HG03469 (cell line): ENCODE results near the gene POU4F3.

Experiments used
- ATAC-seq: cut with Tn5 transposase; IDR thresholded peaks from one replicate; pipeline ENCODE4 v1.9.1; 2021; ENCODE audit warnings: mild to moderate bottlenecking, moderate library complexity, moderate number of reproducible peaks; ENCODE audit not compliant: unreplicated experiment

POU4F3 gene

GRCh38 chr5:146339715-146340259 is 1.1 kb downstream of the POU4F3 start:
- no peak for ATAC-seq

DNA sequence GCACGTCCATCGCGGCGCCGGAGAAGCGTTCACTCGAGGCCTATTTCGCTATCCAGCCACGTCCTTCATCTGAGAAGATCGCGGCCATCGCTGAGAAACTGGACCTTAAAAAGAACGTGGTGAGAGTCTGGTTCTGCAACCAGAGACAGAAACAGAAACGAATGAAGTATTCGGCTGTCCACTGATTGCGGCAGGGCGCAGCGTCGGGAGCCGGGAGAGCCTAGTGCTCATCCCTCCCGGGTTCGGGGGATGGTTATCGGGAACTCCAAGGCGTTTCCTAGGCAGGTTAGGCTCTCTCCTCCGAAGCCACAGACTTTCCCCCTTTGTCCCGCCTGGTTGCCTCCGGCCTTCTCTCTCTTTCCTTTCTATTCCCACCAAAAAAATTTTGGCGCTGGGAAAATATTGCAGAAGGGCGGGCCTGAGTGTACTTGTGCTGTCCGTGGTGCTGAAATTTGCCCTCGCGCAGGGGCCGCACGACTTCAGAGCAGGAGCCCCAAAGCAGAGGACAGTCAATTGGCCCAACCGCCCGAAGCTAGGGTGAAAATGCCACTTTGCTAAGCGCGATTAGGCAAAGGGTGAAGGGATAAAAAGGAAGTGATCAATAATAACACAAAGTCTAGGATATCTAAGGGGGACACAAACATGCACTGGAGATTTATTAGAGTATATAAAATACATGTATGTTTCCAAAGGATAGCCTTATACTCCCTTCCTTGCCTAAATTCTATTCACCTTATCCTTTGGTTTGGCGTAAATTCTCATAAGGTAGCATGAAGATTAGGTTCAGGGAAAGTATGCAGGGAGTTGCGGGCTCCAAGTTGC is 1.8 kb downstream of the POU4F3 start:
- no peak for ATAC-seq

GRCh38 chr5:146341854-146342253 is 3.2 kb downstream of the POU4F3 start:
- no peak for ATAC-seq

DNA sequence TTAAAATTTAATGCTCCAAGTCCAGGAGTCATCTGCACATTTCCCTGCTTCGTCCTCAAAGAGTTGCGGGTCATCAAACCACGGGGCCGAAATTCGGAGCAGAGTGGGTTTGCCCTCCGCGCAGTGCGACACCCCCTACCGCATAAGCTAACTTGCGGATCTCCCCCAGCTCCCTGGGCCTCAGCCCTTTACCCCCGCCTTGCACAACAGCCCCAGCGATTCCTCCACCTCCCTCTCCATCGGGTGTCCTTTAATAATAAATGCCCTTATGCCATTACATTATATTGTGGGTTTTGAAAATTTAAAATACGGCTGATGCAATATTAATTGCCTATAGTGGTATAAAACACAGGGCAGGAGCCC is 3.9 kb downstream of the POU4F3 start:
- no peak for ATAC-seq

DNA sequence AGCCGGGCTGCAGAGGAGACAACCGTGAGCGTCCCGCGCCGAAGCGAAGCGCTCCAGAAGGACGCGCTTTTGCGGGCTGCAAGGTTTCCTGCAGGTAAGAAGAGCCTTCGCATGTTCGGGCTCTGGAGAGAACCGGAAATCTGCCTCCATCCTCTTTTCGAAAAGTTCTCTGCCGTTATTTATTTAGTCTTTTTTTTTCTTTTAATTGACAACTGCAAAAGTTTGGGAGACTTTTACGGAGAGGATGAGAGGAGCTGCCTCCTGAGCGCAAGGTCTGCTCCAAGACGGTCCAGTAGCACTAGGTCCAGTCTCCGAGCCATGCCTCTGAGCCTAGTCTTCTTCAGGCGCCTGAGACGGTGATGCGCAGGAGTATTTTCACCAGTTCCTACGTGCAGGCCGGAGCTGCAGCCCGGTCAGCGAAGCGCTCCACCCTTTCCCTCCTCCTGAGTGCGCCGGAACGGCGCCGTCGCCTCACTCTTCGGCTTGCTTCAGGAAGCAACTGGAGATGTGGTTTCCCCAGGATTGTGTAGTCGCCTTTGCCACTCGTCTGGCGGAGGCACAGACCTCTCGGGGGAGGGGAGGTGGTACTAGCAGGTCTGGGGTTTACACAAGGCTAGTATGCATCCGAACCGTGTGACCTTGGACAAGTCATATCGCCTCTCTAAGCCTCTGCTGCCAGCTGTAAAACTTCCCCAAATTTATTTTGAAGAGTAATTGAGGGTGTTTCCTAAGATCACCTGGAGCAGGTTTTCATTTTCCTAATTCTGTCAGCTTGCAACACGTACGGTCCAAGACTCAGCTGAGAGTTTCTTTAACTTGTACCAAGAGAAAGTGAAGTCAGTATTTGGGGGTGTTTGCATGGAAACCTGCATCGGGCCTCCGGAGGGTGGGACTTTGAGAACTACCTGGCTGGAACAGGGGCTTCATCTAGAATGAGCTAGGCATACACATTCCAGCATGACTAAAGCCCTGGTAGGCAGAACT is 4.5 kb downstream of the POU4F3 start:
- no peak for ATAC-seq

DNA sequence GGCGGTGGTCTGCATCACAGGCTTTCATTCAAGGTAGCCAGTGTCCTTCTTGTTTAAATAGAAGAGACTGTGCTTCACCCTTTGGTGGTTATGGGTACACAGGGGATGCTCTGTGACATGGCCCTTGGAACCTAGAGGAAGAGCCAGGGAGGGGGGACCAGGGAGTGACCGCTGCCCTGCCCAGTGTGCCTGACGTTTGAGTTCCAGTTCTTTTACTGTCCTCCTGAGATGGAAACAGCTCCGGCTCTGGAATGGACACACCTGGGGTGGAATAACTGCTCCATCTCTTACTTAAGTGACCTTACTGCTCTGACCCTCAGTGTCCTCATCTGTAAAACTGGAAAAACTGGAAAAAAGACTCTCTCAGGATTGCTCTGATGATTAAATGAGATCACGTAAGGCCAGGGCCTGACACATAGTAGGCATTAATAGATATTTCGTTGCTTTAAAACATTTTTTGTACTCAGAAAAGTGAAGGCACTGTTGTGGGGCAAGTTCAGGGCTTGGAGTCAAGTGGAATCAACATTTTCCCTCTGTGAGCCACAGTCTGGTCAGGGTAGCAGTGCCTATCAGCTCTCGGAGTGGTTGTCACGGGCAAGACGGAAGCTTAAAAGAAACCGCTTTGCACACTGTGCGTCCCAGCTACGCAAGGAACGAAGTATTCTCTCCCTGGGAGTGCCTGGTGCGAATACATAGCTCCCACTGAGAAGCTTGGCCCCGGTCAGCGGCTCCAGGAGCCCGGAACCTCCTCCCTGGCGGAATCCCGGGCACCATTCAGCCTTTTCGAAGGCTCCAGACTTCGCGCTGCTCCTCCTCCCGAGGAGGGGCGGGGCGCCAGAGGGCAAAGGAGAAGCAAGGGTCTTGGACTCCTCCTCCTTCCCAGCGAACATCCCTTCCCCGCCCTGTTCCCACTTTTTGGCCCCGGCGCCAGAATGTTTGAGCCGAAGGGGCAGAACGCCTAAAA is 5.8 kb downstream of the POU4F3 start:
- no peak for ATAC-seq

GRCh38 chr5:146345240-146345577 is 6.6 kb downstream of the POU4F3 start:
- no peak for ATAC-seq

DNA sequence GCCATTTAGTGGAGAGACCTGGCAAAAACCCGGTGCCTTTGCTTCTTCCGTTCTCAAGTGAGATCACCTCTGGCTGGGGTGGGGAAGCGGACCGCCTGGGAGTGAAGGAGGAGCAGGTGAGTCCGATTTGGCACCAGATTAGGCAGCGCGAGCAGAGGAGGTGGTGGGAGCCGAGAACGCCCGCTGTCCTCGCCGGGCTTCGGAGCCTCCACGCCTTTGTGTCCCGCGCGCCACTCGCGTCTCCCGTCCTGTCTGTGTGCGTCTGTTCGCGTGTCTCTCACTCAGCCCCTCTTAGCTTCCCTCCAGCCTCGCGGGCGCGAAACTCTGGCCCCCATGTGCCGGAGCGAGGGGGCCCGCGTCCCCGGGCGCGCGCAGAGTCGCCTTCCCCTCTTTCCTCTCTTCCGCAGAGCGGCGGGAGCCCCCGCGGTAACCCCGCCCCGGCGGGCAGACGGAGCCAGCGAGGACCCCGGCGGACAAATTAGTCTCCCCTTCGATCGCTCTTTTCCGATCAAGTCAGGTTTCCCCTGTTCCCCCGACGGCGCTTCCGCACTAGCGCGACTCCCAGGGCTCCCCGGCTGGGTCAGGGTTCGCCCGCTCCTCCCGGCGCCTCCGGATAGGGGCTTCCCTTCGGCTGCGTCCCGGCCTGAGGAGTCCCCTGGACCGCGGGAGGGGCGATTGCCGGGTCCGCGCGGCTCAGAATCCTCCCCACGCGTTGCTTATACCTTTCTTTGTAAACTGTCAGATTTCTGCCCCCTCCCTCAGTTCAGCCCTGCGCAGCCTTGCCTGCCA is 7.1 kb downstream of the POU4F3 start:
- no peak for ATAC-seq

GRCh38 chr5:146357126-146357525 is 18.5 kb downstream of the POU4F3 start:
- no peak for ATAC-seq

DNA sequence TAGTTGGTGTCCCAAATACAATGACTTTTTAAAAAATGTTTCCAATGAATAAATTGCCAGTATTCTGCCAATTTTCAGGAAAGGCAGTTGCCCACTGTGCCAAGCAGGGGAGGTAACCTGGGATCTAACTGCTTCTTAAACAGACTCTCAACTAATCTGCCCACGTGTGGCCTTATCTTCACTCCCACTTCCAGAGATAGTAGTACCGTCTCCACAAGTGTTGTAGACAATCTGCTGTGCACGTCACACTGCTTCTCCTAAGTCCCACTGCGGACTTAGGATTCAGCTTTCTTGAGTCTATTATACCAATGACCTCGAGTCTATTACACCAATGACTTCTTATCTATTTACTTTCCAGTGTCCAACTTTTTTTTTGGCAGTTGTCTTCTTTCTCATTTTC is 21.2 kb downstream of the POU4F3 start:
- no peak for ATAC-seq

DNA sequence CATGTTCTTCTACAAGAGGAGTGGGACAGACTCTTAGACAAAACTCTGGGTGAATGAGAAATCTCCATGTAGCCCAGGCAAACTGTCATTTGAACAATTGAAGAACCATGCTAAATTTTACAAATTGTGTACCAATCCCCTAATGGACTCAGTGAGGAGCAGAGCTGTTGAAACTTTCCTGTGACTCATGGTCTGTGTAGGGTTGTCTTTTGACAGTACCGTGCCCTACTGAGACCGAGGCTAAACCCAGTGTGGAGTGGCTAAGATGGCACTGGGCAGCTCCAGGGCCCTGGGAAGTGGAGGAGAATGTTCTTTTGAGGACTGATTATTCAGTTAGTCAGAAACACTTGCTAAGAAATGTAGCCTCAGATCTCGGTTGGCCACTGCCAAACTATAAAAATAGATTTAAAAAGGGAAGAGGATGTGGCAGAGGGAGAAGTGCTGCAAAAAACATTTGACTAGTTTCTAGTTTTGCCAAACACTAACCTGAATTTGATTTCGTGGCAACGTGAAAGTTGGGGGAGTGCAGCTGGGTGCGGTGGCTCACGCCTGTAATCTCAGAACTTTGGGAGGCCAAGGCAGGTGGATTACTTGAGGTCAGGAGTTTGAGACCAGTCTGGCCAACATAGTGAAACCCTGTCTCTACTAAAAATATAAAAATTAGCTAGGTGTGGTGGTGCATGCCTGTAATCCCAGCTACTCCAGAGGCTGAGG is 24.7 kb downstream of the POU4F3 start:
- ATAC-seq: no peak

DNA sequence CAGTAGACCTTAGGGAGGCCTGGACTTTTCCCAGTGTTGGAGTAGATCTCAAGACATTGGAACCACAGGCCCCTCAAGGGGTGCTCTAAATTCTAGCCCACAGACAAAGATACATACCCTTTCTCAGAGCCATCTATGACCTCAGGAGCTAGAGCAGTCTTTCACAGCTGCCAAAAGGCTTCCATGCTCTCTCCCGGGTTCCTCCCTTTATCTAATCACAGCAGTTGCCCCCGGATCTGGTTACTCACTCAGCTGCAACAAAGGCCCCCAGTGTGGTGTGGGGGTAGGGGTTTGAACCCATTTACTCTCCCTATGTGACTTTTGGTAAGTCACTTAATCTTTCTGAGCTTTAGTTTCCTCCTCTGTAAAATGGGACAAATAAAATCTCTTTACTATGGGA is 27.0 kb downstream of the POU4F3 start:
- ATAC-seq: no peak

DNA sequence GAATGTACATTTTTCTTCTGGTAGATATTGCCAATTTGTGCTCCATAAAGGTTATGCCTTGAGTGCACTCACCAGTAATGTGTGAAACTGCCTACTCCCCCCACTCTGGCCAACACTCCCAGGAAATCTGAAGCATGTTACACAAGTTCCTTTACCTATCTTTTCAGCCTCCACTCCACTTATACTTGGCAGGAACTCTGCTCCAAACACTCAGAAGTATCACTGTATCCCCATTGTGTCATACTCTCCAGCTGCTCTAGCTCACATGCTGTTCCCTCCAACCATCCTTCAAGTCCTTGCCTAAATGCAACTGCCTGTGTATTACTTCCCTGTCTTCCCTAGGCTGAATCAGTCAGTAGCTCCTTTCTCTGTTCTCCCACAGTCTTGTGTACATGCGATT is 28.3 kb downstream of the POU4F3 start:
- no peak for ATAC-seq

DNA sequence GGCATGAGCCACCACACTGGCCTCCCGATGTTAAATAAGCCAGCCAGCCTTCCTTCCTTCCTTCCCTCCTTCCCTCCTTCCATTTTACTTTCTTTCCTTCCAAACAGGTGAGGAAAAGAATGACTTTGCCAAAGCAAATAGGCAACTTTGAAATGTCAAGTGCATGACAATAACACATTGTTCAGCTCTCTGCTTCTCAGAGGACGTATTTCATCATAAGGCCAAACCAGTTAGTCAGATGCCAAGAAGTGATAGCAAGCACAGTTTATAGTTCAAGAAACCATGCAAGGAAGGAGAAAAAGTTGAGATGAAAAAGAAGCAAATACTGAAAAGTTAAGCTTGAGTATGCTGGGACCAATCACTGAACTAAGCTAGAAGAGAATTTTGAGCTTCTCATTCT is 29.5 kb downstream of the POU4F3 start:
- no peak for ATAC-seq

- no peak for ATAC-seq
Measured at GRCh38 chr5:146369691-146370090, 31.1 kb downstream of the POU4F3 start.

DNA sequence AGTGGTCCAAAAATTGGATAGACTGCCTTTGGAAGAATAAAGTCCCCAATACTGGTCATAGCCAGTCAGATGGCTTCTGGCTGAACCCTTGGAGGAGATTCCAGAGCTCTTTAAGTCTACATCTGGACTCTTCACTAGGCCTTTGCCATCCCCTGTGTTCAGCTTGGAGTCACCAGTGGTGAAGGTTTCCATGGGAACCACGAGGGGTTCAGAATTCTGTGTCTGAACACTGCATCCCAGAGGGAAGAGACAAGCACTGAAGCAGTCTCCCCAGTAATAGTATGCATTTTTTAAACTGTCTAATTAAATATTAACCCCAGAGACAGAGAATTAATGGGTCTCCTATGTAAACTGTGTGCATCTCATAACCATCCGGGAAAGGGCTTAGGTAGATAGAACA is 38.2 kb downstream of the POU4F3 start:
- ATAC-seq: no peak

- no peak for ATAC-seq
Measured at GRCh38 chr5:146378986-146379385, 40.3 kb downstream of the POU4F3 start.

GRCh38 chr5:146380714-146381113 is 42.1 kb downstream of the POU4F3 start:
- ATAC-seq: no peak

- no peak for ATAC-seq
Measured at GRCh38 chr5:146388386-146388785, 49.7 kb downstream of the POU4F3 start.
